Spleen (tissue), 11 donors: ENCODE data around the gene UACA. TPM values are rescaled to one million over a fixed set of nuclear protein-coding genes. Genes with fewer than 3 reads are reported as not detected.

Experiments used
- DNase-seq: peaks from one replicate; pipeline ENCODE4 v3.0.0-alpha.2; 2020
- H3K27ac ChIP-seq, 8 donors: fragments of 200-600 bp; sonication (generic) in 7 of 8; 1 replicate in 4 of 8; 2 replicates in 4 of 8; pipeline versions ENCODE4 v1.5.0 to v1.8.0; 2016 to 2021; ENCODE audit warnings: inconsistent platforms in 4 of 8, mild to moderate bottlenecking in 4 of 8, moderate library complexity in 1 of 8
- H3K27me3 ChIP-seq, 7 donors: fragments of 200-600 bp; sonication (generic) in 6 of 7; replicated peaks in 1 of 7; 1 replicate in 4 of 7; 2 replicates in 3 of 7; pipeline versions ENCODE4 v1.5.0 to v1.8.0; 2016 to 2021; ENCODE audit warnings: inconsistent platforms in 3 of 7, mild to moderate bottlenecking in 1 of 7
- H3K36me3 ChIP-seq, 6 donors: fragments of 200-600 bp; sonication (generic) in 5 of 6; 1 replicate in 4 of 6; 2 replicates in 2 of 6; pipeline versions ENCODE4 v1.5.0 to v1.8.0; 2016 to 2021; ENCODE audit warnings: inconsistent platforms in 2 of 6
- H3K4me1 ChIP-seq, 6 donors: fragments of 200-600 bp; sonication (generic) in 5 of 6; 1 replicate in 3 of 6; 2 replicates in 3 of 6; pipeline versions ENCODE4 v1.5.0 to v1.8.0; 2016 to 2021; ENCODE audit warnings: inconsistent platforms in 3 of 6
- H3K4me3 ChIP-seq, 8 donors: fragments of 200-600 bp; sonication (generic) in 7 of 8; 1 replicate in 4 of 8; 2 replicates in 4 of 8; pipeline versions ENCODE4 v1.5.0 to v1.8.0; 2016 to 2021; ENCODE audit warnings: inconsistent platforms in 4 of 8, mild to moderate bottlenecking in 4 of 8, moderate library complexity in 2 of 8
- H3K9me3 ChIP-seq, 8 donors: fragments of 200-600 bp; sonication (generic) in 7 of 8; 1 replicate in 4 of 8; 2 replicates in 4 of 8; pipeline versions ENCODE4 v1.5.0 to v1.8.0; 2016 to 2021; ENCODE audit warnings: inconsistent platforms in 4 of 8
- CTCF ChIP-seq, 11 experiments: fragments of 200-600 bp in 7 of 11; fragments of 450-650 bp in 4 of 11; sonication (generic) in 4 of 11; IDR thresholded peaks in 8 of 11; conservative IDR thresholded peaks in 3 of 11; 1 replicate in 7 of 11; 2 replicates in 4 of 11; pipeline versions ENCODE4 v1.4.0 to v1.8.0; 2016 to 2021; ENCODE audit warnings: antibody characterized with exemption in 11 of 11, inconsistent platforms in 4 of 11, mild to moderate bottlenecking in 1 of 11
- POLR2A ChIP-seq, 3 donors: fragments of 450-650 bp; IDR thresholded peaks; one replicate each; pipeline ENCODE4 v1.5.1; 2017; ENCODE audit warnings: antibody characterized with exemption in 3 of 3, mild to moderate bottlenecking in 1 of 3
- POLR2AphosphoS5 ChIP-seq, 3 donors: sonication (generic); formaldehyde crosslinking; IDR thresholded peaks; one replicate each; pipeline ENCODE4 v1.5.1; 2017; ENCODE audit warnings: antibody characterized with exemption in 3 of 3
- WGBS, 5 donors: extraction: QIAGEN DNeasy Blood & Tissue Kit in 3 of 5; methylation state at CpG; one replicate each; pipeline versions ENCODE4 v1.1.5 to v1.1.7; 2013 to 2018; 5-methylcytosine and 5-hydroxymethylcytosine counted together
- intact Hi-C: fragments of 100-400 bp; cut with DNase I; formaldehyde crosslinking; loops from one replicate; pipeline ENCODE4 v1.15.0; 2023; ENCODE audit warnings: low total_unique reads
- polyA plus RNA-seq, 3 donors: library from polyadenylated mRNA; stranded (reverse); fragments of 200-250 nt; gene quantifications; one replicate each; pipeline ENCODE4 v1.2.1, GENCODE V29; 2013
- total RNA-seq, 7 donors: library from RNA; depleted of rRNA in 3 of 7; stranded (reverse); fragments of >200 nt in 3 of 7; fragmentation: NEBNext Ultra II Directional in 4 of 7; extraction: Animal tissue kit (Norgen Biotek cat#: 25700) in 4 of 7; gene quantifications; one replicate each; pipeline versions ENCODE4 v1.1.0 to v1.2.1, GENCODE V29; 2016 to 2021
- donor health status: healthy with polysubstance abuse.
- donor health status: DM: no; HTN: no; CAD: no; lungs with moderate emphysema.
- donor health status: DM: no; HTN: no; CAD: no.
- donor health status: Bipolar disorder and iron deficiency.
- donor health status: healthy.
- donor health status: DM: no; HTN: no; CAD: no.
- donor health status: DM: yes; HTN: yes; CAD: no.

Gene UACA
- total and polyA plus RNA-seq, 10 donors = 21.9 to 113 (median 78.6) TPM

- 71 to 88% (median 81%) methylated on average over 1 of the region's 1 CpG for WGBS, 5 donors
- Histone ChIP-seq H3K4me3 (no peak overlapping the region), H3K27me3 (peaks cover 0 to 52% (median 4%) of the 10 kb centered on the region in 7 donors), H3K27ac (peak overlapping the region in 1 of 8 donors; percentile 28), H3K4me1 (peaks cover 5 to 62% (median 23%) of the 10 kb centered on the region in 6 donors), H3K36me3 (no peaks in the 10 kb centered on the region), H3K9me3 (no peaks in the 10 kb centered on the region)
- no peak for DNase-seq
- TF ChIP-seq CTCF (IDR thresholded peaks at IDR 0.05 in 8 of 11, conservative IDR thresholded peaks at IDR 0.05 in 3 of 11) = no peak
- no peak for TF ChIP-seq POLR2A (IDR thresholded peaks at IDR 0.05)
- no peak for TF ChIP-seq POLR2AphosphoS5 (IDR thresholded peaks at IDR 0.05)
- intact Hi-C loops = no loop called here
These were observed 5.7 kb downstream of the UACA start for GRCh38 chr15:70757627-70758026.

GRCh38 chr15:70754862-70755261 lies 8.5 kb downstream of the UACA start:
- H3K36me3 ChIP-seq = no peaks in the 10 kb centered on the region
- H3K4me1 ChIP-seq = peaks cover 6 to 66% (median 32%) of the 10 kb centered on the region in 6 donors
- no peak overlapping the region for H3K27ac ChIP-seq
- no peak for TF ChIP-seq POLR2AphosphoS5 (IDR thresholded peaks at IDR 0.05)
- no peak for TF ChIP-seq POLR2A (IDR thresholded peaks at IDR 0.05)
- no peak for TF ChIP-seq CTCF (IDR thresholded peaks at IDR 0.05 in 8 of 11, conservative IDR thresholded peaks at IDR 0.05 in 3 of 11)
- no peaks in the 10 kb centered on the region for H3K9me3 ChIP-seq
- DNase-seq = no peak
- intact Hi-C loops = no loop called here
- no peak overlapping the region for H3K4me3 ChIP-seq
- H3K27me3 ChIP-seq = peaks cover 0 to 26% (median 0%) of the 10 kb centered on the region in 7 donors
- 49 to 65% (median 55%) methylated on average over 2 of the region's 2 CpGs for WGBS, 5 donors

- no peaks in the 10 kb centered on the region for H3K36me3 ChIP-seq
- intact Hi-C loops = no loop called here
- 68 to 69% (median 69%) methylated on average over 4 of the region's 4 CpGs for WGBS, 5 donors
- peaks cover 6 to 60% (median 29%) of the 10 kb centered on the region in 6 donors for H3K4me1 ChIP-seq
- no peak overlapping the region for H3K27ac ChIP-seq
- no peak for TF ChIP-seq POLR2AphosphoS5 (IDR thresholded peaks at IDR 0.05)
- TF ChIP-seq POLR2A (IDR thresholded peaks at IDR 0.05) = no peak
- no peak for TF ChIP-seq CTCF (IDR thresholded peaks at IDR 0.05 in 8 of 11, conservative IDR thresholded peaks at IDR 0.05 in 3 of 11)
- no peaks in the 10 kb centered on the region for H3K9me3 ChIP-seq
- H3K4me3 ChIP-seq = no peak overlapping the region
- DNase-seq = no peak
- peaks cover 0 to 16% (median 0%) of the 10 kb centered on the region in 7 donors for H3K27me3 ChIP-seq
These were observed 10.1 kb downstream of the UACA start for GRCh38 chr15:70753101-70753829.

GRCh38 chr15:70752193-70752635 lies 11.1 kb downstream of the UACA start:
- no peaks in the 10 kb centered on the region for H3K9me3 ChIP-seq
- H3K4me3 ChIP-seq = no peak overlapping the region
- no peak for DNase-seq
- H3K36me3 ChIP-seq = no peaks in the 10 kb centered on the region
- peaks cover 0 to 16% (median 0%) of the 10 kb centered on the region in 7 donors for H3K27me3 ChIP-seq
- H3K27ac ChIP-seq = peak overlapping the region in 4 of 8 donors; percentile 22 to 52 (median 36)
- TF ChIP-seq POLR2A (IDR thresholded peaks at IDR 0.05) (no peak), POLR2AphosphoS5 (IDR thresholded peaks at IDR 0.05) (no peak)
- peaks cover 6 to 59% (median 31%) of the 10 kb centered on the region in 6 donors for H3K4me1 ChIP-seq
- 33 to 41% (median 39%) methylated on average over 4 of the region's 4 CpGs for WGBS, 5 donors
- intact Hi-C loops = no loop called here
